GM13976 (cell line): ENCODE data around the gene ZSCAN12.

Experiments used
- DNase-seq: peaks from one replicate; pipeline ENCODE4 v3.0.0; 2012; ENCODE audit warnings: low spot score
- in situ Hi-C: fragments of 300-500 bp; cut with MboI; formaldehyde crosslinking; loops from one replicate; pipeline ENCODE4 v1.12.0; 2022; ENCODE audit warnings: low sequenced_read_pairs, mixed read lengths, inconsistent platforms; ENCODE audit not compliant: unreplicated experiment
- TF ChIP-seq, protein P1 (sequence below): IDR thresholded peaks from 2 replicates; pipeline ENCODE4 v1.5.1; 2012; ENCODE audit warnings: borderline replicate concordance, mild to moderate bottlenecking; ENCODE audit not compliant: insufficient read depth; ENCODE audit errors: extremely low read depth, missing control alignments, control extremely low read depth

Gene ZSCAN12

DNA sequence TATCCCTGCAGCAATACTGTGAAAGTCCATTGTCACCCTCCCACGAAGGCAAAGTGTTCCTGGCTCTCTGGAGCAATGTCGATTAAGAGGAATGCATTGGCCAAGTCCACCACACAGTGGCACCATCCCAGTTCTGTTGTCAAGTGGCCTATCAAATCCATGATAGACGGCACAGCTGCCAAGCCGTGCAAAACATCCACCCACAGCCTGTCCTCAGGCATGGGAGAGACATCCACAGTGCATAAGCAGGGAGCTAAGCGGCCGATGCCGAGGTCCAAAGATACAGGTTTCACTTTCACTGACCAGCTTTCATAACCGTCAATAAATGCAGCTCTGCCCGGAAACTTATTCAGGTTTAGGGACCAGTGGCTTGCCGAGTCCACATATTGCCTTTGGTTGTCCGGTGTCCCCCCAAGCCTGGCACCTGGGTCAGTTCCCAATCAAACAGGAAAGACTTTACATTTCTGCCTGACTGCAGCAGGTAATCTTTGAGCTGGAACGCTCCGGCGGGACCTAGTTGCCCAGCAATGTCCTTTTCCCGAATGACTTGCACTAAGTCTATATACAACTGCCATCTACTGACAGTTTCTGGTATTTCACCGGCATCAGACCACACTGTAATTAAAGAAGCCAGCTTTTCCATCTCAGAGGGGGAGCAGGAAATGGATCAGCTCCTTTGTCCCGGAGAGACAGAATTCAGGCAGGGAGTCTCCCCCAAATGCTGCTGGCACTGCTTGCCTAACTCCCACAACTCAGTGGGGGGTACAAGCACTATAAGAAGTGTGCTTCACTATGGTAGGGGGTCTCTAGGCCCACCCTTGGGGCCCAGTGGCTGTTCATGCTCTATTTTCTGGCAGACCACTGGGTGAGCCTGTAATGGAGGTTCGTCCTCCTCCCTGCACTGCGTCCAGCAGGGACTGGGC, 43.5 kb downstream of the ZSCAN12 start:
- peak; percentile 71 for DNase-seq
- in situ Hi-C loops: loop anchor here (10.0 kb wide), 2 partner anchors 221 to 461 kb away; a partner anchor contains a TSS
- TF ChIP-seq, protein P1, sequence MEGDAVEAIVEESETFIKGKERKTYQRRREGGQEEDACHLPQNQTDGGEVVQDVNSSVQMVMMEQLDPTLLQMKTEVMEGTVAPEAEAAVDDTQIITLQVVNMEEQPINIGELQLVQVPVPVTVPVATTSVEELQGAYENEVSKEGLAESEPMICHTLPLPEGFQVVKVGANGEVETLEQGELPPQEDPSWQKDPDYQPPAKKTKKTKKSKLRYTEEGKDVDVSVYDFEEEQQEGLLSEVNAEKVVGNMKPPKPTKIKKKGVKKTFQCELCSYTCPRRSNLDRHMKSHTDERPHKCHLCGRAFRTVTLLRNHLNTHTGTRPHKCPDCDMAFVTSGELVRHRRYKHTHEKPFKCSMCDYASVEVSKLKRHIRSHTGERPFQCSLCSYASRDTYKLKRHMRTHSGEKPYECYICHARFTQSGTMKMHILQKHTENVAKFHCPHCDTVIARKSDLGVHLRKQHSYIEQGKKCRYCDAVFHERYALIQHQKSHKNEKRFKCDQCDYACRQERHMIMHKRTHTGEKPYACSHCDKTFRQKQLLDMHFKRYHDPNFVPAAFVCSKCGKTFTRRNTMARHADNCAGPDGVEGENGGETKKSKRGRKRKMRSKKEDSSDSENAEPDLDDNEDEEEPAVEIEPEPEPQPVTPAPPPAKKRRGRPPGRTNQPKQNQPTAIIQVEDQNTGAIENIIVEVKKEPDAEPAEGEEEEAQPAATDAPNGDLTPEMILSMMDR: peak; percentile 83

DNA sequence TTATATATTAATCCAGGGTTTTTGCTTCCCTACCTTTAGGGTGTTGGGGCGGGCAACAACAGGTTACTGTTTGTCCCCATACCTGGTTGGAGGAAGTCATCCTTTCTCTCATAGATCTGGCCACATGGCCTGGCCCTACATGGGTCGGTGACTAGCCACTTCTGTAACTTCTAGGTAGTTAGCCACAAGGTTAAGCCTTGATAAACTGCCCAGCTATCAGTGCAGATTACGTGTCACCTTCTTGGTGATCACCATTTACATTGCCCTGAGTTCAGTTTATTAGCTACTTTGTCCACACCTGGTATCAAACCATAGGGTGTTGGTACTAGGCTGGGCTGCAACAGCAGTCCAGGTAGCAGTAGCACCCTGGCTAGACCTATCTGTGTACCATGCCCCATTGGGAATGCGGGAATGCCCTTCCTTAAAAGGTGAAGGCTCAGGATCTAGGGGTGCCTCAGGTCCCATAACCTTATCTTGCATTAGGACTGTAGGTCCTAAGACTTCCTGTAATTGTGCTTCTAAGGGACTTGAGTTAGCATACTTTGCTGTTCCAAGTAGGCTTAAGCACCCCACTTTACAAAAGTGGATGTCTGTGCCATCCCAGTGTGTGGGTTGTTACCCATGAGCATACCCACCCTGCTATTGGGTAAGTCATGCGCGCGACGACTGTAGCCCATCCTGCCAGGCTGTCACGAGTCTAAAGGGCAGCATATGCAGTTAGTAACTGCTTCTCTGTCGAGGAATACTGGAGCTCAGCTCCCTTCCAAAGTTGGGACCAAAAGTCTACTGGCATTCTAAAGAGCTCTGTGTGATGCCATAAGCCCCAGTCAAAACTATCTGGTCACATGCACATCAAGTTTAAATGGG, 44.6 kb downstream of the ZSCAN12 start:
- DNase-seq: no peak
- in situ Hi-C loops: loop anchor here (10.0 kb wide), 2 partner anchors 220 to 460 kb away; a partner anchor contains a TSS
- TF ChIP-seq, protein P1: no peak

DNA sequence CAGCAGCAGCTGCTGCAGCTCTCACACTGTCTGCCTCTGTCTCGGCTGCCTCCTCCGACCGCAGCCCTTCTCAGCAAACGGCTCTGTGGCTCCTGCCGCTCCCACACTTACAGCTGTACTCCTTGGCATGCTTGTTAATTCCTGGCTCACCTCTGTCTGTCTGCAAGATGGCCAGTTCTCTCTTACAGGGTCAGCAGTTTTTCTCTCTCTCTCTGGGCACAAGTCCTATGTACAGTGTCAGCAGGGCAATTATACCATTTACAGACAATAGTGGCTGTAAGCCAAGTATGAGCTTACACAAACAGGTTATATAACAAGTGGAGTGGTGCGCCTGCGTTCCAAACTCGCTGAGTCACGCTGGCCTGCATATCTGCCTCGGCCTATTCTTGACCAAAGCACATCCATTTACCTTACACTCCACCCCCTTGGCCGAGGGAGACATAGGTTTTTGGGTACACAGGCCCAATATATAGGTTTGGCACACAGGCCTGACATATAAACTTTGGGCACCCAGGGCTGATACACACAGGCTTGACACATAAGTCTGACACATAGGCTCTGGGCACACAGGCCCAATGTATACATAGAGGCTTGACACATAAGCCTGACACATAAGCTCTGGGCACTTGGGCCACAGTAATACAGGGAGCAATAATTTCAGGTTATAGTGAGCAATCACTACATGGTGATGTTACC, 45.4 kb downstream of the ZSCAN12 start:
- in situ Hi-C loops: loop anchor here (10.0 kb wide), 2 partner anchors 219 to 459 kb away; a partner anchor contains a TSS

DNA sequence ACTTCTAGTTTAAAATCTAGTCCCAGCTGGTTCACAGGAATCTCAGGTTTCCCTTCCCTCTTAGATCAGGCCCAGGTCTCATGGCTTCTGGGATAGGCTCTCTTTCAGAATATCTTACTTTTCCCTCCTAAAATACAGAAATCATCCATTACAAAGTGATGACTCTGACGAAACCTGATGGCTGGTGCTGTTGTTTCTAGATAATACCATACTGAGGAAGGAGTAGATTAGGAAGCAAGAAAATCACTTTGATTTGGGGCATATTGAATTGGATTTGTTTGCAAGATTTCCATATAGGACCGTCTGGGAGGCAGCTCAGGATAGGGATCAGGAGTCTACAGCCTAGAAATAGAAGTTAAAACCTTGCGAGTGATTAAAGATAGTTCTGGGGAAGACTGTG, 46.2 kb downstream of the ZSCAN12 start:
- in situ Hi-C loops: loop anchor here (10.0 kb wide), 2 partner anchors 219 to 459 kb away; a partner anchor contains a TSS
- TF ChIP-seq, protein P1: no peak
- no peak for DNase-seq

More for the DNA sequence above, 45.4 kb downstream of the ZSCAN12 start:
- TF ChIP-seq, protein P1: no peak
- DNase-seq: no peak

DNA sequence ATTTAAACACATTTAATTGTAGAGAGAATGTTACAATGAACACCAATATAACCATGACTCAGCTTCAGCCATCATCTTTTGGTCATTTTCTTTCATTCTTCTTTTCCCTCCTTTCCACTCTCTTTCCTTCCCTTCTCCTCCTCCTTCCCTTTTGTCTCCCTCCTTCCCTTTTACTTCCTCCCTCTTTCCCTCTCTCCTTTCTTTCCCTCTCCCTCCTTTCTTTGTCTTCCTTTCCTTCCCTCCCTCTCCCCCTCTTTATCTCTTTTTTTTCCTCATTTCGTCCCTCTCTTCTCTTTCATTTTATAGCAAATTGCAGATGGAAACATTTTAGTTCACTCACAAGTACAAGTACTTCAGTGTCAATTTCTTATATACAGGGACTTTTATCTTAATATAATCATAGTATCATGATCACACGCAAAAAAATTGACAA, 48.0 kb downstream of the ZSCAN12 start:
- TF ChIP-seq, protein P1: no peak
- in situ Hi-C loops: loop anchor here (10.0 kb wide), 2 partner anchors 217 to 457 kb away; a partner anchor contains a TSS
- no peak for DNase-seq
